ENCODE data around the gene LTB4R2. TPM values are rescaled to one million over a fixed set of nuclear protein-coding genes. Genes with fewer than 3 reads are reported as not detected.

LTB4R2 gene
- total and polyA plus RNA-seq, 11 donors = 0.53 to 3.8 (median 1.6) TPM

DNA sequence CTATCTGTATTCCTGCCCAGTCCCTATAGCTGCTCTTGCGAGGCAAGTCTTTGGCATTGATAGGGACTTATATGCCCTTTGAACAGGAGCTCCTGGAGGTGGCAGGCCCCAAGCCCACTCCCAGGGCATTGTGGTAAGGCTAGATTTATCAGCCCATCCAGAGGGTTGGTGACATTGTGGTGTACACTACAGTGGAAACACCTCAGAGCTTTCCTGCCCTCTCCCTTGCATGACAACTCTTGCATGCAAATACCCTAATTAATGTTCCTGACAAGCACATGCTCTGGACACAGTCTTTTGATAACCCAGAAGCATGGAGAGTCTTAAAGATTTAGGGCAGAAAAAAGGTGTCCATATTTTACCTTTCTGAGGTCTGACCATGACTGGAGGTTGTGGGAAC is 30.7 kb downstream of the LTB4R2 start:
- WGBS, 4 donors = 50 to 100% (median 89%) methylated on average over 1 of the region's 1 CpG
- no peak overlapping the region for H3K4me3 ChIP-seq
- H3K4me1 ChIP-seq = peaks cover 3 to 33% (median 18%) of the 10 kb centered on the region in 12 donors
- H3K27me3 ChIP-seq = peaks cover 0 to 23% (median 3%) of the 10 kb centered on the region in 9 donors
- no peak for TF ChIP-seq POLR2A (IDR thresholded peaks at IDR 0.05)
- TF ChIP-seq, protein P1, sequence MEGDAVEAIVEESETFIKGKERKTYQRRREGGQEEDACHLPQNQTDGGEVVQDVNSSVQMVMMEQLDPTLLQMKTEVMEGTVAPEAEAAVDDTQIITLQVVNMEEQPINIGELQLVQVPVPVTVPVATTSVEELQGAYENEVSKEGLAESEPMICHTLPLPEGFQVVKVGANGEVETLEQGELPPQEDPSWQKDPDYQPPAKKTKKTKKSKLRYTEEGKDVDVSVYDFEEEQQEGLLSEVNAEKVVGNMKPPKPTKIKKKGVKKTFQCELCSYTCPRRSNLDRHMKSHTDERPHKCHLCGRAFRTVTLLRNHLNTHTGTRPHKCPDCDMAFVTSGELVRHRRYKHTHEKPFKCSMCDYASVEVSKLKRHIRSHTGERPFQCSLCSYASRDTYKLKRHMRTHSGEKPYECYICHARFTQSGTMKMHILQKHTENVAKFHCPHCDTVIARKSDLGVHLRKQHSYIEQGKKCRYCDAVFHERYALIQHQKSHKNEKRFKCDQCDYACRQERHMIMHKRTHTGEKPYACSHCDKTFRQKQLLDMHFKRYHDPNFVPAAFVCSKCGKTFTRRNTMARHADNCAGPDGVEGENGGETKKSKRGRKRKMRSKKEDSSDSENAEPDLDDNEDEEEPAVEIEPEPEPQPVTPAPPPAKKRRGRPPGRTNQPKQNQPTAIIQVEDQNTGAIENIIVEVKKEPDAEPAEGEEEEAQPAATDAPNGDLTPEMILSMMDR (IDR thresholded peaks at IDR 0.05) = no peak
- no peak for ATAC-seq
- no peak for DNase-seq
- H3K27ac ChIP-seq = no peak overlapping the region
- no peaks in the 10 kb centered on the region for H3K9me3 ChIP-seq
- H3K36me3 ChIP-seq = peaks cover 0 to 13% (median 0%) of the 10 kb centered on the region in 9 donors
- intact Hi-C loops (cut with DNase I) = no loop called here

DNA sequence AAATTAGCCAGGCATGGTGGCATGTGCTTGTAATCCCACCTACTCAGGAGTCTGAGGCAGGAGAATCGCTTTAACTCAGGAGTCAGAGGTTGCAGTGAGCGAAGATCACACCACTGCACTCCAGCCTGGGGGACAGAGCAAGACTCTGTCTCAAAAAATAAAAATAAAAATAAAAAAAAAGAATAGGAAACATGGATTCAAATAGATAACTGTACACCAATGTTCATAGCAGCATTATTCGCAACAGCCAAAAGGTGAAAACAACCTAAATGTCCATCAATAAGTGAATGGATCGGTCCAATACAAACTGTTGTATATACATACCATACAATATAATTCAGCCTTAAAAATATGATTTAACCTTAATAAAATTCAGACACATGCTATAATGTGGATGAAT is 32.9 kb downstream of the LTB4R2 start:
- WGBS, 4 donors = 88 to 97% (median 92%) methylated on average over 4 of the region's 4 CpGs
- DNase-seq = no peak
- H3K36me3 ChIP-seq = no peaks in the 10 kb centered on the region
- no peak overlapping the region for H3K27ac ChIP-seq
- H3K4me3 ChIP-seq = no peak overlapping the region
- ATAC-seq = no peak
- peaks cover 3 to 35% (median 17%) of the 10 kb centered on the region in 12 donors for H3K4me1 ChIP-seq
- peaks cover 0 to 17% (median 0%) of the 10 kb centered on the region in 9 donors for H3K27me3 ChIP-seq
- intact Hi-C loops (cut with DNase I) = no loop called here
- H3K9me3 ChIP-seq = no peaks in the 10 kb centered on the region
- TF ChIP-seq, protein P1 (IDR thresholded peaks at IDR 0.05) = no peak

DNA sequence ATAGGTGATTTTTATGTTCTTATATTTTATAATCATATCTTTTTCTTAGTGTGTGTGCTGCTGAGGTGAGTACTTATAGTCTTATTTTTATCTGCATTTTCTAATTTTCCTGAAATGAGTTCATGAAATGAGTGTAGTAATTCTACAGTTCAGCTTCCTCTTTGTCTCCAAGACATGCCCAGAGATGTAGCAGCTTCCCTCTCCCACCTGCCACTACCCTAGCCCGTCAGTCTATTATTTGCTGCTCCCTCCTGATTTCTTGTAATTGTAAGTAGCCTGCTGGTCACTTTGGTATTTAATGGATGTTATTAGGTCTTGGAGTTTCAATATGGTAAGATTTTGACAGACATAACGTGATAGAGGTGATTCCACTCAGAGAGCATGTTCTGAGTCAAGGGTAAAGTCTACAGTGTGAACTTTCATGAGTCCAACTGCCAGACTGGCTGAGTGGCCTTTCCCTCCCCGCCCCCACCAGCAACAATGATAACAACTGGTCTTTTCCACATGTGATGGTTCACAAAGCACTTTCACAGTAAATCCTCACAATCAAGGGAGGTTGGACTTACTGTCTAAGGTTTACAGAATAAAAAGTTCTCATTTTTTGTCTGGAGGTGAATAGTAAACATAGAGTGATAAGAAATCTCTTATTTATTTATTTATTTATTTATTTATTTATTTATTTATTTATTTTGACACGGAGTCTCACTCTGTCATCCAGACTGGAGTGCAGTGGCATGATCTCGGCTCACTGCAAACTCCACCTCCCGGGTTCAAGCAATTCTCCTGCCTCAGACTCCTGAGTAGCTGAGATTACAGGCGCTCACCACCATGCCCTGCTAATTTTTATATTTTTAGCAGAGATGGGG is 34.1 kb downstream of the LTB4R2 start:
- DNase-seq (no peak), ATAC-seq (no peak)
- Histone ChIP-seq H3K27me3 (peaks cover 0 to 6% (median 0%) of the 10 kb centered on the region in 9 donors), H3K36me3 (no peaks in the 10 kb centered on the region), H3K9me3 (no peaks in the 10 kb centered on the region), H3K4me1 (peaks cover 0 to 25% (median 7%) of the 10 kb centered on the region in 12 donors), H3K4me3 (no peak overlapping the region), H3K27ac (no peak overlapping the region)
- intact Hi-C loops (cut with DNase I) = no loop called here
- TF ChIP-seq POLR2A (IDR thresholded peaks at IDR 0.05) = no peak
- TF ChIP-seq, protein P1 (IDR thresholded peaks at IDR 0.05) = no peak
- WGBS, 4 donors = 76 to 83% (median 80%) methylated on average over 7 of the region's 7 CpGs

DNA sequence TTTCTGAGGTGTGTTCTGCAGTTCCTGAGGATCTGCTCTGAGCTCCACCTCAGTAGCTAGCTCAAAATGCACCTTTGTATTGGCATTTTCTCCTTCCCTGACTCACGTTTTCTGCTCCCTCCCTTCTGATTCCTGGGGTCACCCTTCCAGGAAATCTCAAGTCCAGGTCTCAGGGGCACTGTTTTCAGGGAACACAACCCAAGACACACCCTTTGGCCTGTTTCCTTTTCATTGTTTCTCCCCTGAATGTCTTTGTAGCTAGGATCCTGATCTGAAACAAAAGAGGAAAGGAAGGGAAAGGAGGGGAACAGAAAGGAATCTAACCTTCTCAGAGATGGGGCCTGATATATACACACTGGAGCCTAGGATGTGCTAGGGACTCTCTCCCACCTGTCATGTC is 37.2 kb downstream of the LTB4R2 start:
- Histone ChIP-seq H3K27me3 (peaks cover 0 to 12% (median 0%) of the 10 kb centered on the region in 9 donors), H3K4me1 (peaks cover 0 to 18% (median 0%) of the 10 kb centered on the region in 12 donors), H3K9me3 (no peaks in the 10 kb centered on the region), H3K36me3 (no peaks in the 10 kb centered on the region), H3K4me3 (no peak overlapping the region), H3K27ac (peak overlapping the region; percentile 11 to 76 (median 52))
- DNase-seq (no peak), ATAC-seq (peak; percentile 28 to 61 (median 49))
- intact Hi-C loops (cut with DNase I) = no loop called here
- TF ChIP-seq POLR2A (IDR thresholded peaks at IDR 0.05) = peak in 1 of 2 donors; percentile 9
- TF ChIP-seq, protein P1 (IDR thresholded peaks at IDR 0.05) = no peak
- WGBS, 4 donors = 37 to 52% (median 50%) methylated on average over 1 of the region's 1 CpG

Measured in heart left ventricle (tissue), 16 donors.